Measurements from ENCODE around the gene RABGAP1.

Gene RABGAP1

DNA sequence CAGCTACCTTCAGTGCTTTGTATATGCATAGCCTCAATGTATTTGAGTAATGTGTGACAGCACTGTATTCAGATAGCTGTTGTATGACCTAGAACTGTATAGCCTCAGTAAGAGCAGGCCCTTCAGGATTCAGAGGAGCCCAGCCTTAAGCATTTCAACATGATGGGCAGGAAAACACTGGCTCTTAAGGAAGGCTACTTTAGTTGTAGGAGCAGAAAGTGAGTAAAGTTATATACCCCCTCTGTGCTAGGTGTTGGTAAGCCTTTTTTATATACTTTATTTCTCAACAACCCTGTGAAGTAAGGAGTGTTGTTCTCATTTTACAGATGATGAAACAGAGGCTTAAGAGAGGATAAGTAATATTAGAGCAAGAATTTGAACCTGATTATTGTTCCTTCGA is 91.1 kb downstream of the RABGAP1 start (continued):
- TF ChIP-seq ZNF510 (tag by site-specific recombination; IDR thresholded peaks at IDR 0.05; ENCODE audit: insufficient replicate concordance) (no peak), ZNF37A (tag by site-specific recombination; IDR thresholded peaks at IDR 0.05) (no peak)

DNA sequence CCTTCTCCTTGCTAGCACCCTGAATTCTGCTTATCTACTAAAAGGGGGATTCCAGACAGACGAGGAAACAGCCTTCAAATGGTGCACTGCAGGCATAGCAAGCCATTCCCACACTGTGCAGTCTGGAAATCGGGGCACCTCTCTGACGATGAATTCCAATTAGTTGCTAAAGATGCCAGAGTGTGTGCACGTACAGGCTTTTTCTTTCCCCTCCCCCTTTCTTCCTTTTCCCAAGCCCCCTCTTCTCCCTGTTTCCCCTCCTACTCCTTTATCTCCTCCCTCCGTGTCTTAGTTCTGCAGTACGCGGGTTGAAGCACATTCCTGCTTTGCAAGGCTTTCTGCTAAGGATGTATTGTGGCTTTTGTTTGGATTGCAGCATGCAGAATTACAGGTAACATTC is 92.5 kb downstream of the RABGAP1 start, which contains the start of gene GPR21:
Gene GPR21 (plus strand): TSS at position 316 of the 400 bp plus-strand sequence. CDS start 900 bp downstream, outside the sequence.
- no peak within 1 kb of the TSS for H3K27ac ChIP-seq (ENCODE audit: extremely low read depth, low read depth, low read length)
- H3K4me3 ChIP-seq (ENCODE audit: low read depth, low read length): no peak within 1 kb of the TSS
- H3K4me1 ChIP-seq (ENCODE audit: control insufficient read depth, insufficient read depth, low read length): no peaks in the 10 kb centered on the region
- no peaks in the 10 kb centered on the region for H3K9me3 ChIP-seq (ENCODE audit: control insufficient read depth, insufficient read depth, low read depth, low read length)
- CTCF ChIA-PET: no interaction called here
- H3K36me3 ChIP-seq (ENCODE audit: control insufficient read depth in 2 of 2, insufficient read depth in 1 of 2, low read length in 2 of 2): peaks cover 0 to 35% of the 10 kb centered on the region in 2 experiments; a peak in 1 of 3 replicates
- POLR2A ChIA-PET: no interaction called here
- TF ChIP-seq, protein P1, sequence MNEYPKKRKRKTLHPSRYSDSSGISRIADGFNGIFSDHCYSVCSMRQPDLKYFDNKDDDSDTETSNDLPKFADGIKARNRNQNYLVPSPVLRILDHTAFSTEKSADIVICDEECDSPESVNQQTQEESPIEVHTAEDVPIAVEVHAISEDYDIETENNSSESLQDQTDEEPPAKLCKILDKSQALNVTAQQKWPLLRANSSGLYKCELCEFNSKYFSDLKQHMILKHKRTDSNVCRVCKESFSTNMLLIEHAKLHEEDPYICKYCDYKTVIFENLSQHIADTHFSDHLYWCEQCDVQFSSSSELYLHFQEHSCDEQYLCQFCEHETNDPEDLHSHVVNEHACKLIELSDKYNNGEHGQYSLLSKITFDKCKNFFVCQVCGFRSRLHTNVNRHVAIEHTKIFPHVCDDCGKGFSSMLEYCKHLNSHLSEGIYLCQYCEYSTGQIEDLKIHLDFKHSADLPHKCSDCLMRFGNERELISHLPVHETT (tag by site-specific recombination; IDR thresholded peaks at IDR 0.05): no peak
- TF ChIP-seq, protein P2, sequence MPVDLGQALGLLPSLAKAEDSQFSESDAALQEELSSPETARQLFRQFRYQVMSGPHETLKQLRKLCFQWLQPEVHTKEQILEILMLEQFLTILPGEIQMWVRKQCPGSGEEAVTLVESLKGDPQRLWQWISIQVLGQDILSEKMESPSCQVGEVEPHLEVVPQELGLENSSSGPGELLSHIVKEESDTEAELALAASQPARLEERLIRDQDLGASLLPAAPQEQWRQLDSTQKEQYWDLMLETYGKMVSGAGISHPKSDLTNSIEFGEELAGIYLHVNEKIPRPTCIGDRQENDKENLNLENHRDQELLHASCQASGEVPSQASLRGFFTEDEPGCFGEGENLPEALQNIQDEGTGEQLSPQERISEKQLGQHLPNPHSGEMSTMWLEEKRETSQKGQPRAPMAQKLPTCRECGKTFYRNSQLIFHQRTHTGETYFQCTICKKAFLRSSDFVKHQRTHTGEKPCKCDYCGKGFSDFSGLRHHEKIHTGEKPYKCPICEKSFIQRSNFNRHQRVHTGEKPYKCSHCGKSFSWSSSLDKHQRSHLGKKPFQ (tag by site-specific recombination; IDR thresholded peaks at IDR 0.05): no peak
- TF ChIP-seq SCRT1 (tag by site-specific recombination; IDR thresholded peaks at IDR 0.05; ENCODE audit: borderline replicate concordance) (no peak), KLF1 (tag by site-specific recombination; IDR thresholded peaks at IDR 0.05) (no peak), ZNF660 (tag by site-specific recombination; IDR thresholded peaks at IDR 0.05) (no peak), ZSCAN23 (tag by site-specific recombination; IDR thresholded peaks at IDR 0.05) (no peak), ZNF571 (tag by site-specific recombination; IDR thresholded peaks at IDR 0.05) (no peak), EGR2 (tag by site-specific recombination; IDR thresholded peaks at IDR 0.05; ENCODE audit: low read depth) (no peak), ZNF792 (tag by site-specific recombination; IDR thresholded peaks at IDR 0.05) (no peak), MZF1 (tag by site-specific recombination; IDR thresholded peaks at IDR 0.05; ENCODE audit: borderline replicate concordance) (no peak), ZBTB8A (tag by site-specific recombination; IDR thresholded peaks at IDR 0.05) (no peak), ZBTB17 (tag by site-specific recombination; IDR thresholded peaks at IDR 0.05) (no peak), ZNF138 (tag by site-specific recombination; IDR thresholded peaks at IDR 0.05; ENCODE audit: borderline replicate concordance) (no peak), ZNF214 (tag by site-specific recombination; IDR thresholded peaks at IDR 0.05; ENCODE audit: borderline replicate concordance) (no peak), ZNF302 (tag by site-specific recombination; IDR thresholded peaks at IDR 0.05; ENCODE audit: low read depth) (no peak)
- TF ChIP-seq, protein P3, sequence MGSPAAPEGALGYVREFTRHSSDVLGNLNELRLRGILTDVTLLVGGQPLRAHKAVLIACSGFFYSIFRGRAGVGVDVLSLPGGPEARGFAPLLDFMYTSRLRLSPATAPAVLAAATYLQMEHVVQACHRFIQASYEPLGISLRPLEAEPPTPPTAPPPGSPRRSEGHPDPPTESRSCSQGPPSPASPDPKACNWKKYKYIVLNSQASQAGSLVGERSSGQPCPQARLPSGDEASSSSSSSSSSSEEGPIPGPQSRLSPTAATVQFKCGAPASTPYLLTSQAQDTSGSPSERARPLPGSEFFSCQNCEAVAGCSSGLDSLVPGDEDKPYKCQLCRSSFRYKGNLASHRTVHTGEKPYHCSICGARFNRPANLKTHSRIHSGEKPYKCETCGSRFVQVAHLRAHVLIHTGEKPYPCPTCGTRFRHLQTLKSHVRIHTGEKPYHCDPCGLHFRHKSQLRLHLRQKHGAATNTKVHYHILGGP (tag by site-specific recombination; IDR thresholded peaks at IDR 0.05): no peak

DNA sequence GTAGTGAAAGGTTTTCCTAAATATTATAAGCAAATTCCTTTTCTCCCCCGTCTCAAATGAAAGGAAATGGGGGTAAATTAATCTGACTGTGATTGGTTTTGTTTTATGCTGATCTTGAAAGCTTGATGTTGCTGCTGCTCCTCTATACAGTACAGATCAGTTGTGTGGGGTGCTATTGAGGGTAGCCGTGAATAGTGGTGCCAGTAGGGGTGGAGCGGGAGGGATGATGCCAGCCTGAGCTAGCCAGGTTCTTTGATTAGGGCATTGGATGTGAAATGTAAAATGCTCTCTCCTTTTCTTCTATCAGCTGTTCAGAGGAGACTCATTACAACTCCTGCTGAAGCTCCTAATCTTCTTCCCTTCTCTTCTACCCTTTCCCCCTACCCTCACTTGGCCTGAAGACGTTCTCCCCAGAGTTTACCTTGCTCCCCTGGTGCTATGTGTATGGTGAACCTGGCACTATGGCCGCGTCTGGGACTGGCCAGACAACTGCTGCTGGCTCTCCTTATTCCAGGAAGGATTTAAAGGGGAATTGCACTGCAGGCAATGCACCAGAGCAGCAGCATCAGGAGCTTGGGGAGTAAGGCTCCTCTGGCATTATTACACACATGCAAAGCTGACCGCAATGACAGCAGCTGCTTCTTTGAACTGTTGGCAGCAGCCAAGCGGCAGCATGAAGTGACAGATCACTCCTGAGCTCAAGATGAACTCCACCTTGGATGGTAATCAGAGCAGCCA is 93.2 kb downstream of the RABGAP1 start:
- Histone ChIP-seq H3K4me3 (ENCODE audit: low read depth, low read length) (no peak overlapping the region), H3K36me3 (ENCODE audit: control insufficient read depth in 2 of 2, insufficient read depth in 1 of 2, low read length in 2 of 2) (peaks cover 0 to 34% of the 10 kb centered on the region in 2 experiments; a peak in 1 of 3 replicates), H3K9me3 (ENCODE audit: control insufficient read depth, insufficient read depth, low read depth, low read length) (no peaks in the 10 kb centered on the region), H3K4me1 (ENCODE audit: control insufficient read depth, insufficient read depth, low read length) (no peaks in the 10 kb centered on the region), H3K27ac (ENCODE audit: extremely low read depth, low read depth, low read length) (no peak overlapping the region)
- TF ChIP-seq, protein P4, sequence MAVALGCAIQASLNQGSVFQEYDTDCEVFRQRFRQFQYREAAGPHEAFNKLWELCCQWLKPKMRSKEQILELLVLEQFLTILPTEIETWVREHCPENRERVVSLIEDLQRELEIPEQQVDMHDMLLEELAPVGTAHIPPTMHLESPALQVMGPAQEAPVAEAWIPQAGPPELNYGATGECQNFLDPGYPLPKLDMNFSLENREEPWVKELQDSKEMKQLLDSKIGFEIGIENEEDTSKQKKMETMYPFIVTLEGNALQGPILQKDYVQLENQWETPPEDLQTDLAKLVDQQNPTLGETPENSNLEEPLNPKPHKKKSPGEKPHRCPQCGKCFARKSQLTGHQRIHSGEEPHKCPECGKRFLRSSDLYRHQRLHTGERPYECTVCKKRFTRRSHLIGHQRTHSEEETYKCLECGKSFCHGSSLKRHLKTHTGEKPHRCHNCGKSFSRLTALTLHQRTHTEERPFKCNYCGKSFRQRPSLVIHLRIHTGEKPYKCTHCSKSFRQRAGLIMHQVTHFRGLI (tag by site-specific recombination; IDR thresholded peaks at IDR 0.05): no peak
- TF ChIP-seq SCRT1 (tag by site-specific recombination; IDR thresholded peaks at IDR 0.05; ENCODE audit: borderline replicate concordance) (no peak), SP2 (tag by site-specific recombination; IDR thresholded peaks at IDR 0.05) (no peak), ZNF558 (tag by site-specific recombination; IDR thresholded peaks at IDR 0.05) (no peak)
- TF ChIP-seq, protein P5, sequence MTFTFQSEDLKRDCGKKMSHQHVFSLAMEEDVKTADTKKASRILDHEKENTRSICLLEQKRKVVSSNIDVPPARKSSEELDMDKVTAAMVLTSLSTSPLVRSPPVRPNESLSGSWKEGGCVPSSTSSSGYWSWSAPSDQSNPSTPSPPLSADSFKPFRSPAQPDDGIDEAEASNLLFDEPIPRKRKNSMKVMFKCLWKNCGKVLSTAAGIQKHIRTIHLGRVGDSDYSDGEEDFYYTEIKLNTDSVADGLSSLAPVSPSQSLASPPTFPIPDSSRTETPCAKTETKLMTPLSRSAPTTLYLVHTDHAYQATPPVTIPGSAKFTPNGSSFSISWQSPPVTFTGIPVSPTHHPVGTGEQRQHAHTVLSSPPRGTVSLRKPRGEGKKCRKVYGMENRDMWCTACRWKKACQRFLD (tag by site-specific recombination; IDR thresholded peaks at IDR 0.05): no peak
- ChIA-PET POLR2A (no interaction called here), CTCF (interaction anchor here (0.9 kb wide), 1 partner anchor 12 kb away, joined by 3 read pairs; no protein-coding TSS in a partner anchor)

Data from HEK293 (cell line).